Measurements from ENCODE around the gene PGBD1. TPM values are rescaled to one million over a fixed set of nuclear protein-coding genes. Genes with fewer than 3 reads are reported as not detected.

Gene PGBD1
- total and polyA plus RNA-seq, 10 donors, result 1.6 to 7.8 (median 3.4) TPM

GRCh38 chr6:28254121-28254519, 27.3 kb upstream of the PGBD1 start:
- Histone ChIP-seq H3K4me3 (peak overlapping the region in 1 of 8 donors; percentile 18), H3K36me3 (peaks cover 0 to 7% (median 0%) of the 10 kb centered on the region in 6 donors), H3K27me3 (replicated peaks in 1 of 7) (peaks cover 0 to 8% (median 0%) of the 10 kb centered on the region in 7 donors), H3K27ac (peak overlapping the region in 5 of 8 donors; percentile 1 to 82 (median 78)), H3K4me1 (peaks cover 7 to 47% (median 31%) of the 10 kb centered on the region in 6 donors), H3K9me3 (peaks cover 0 to 5% (median under 1%) of the 10 kb centered on the region in 8 donors)
- 78 to 96% (median 88%) methylated on average over 1 of the region's 1 CpG for WGBS, 5 donors
- no peak for TF ChIP-seq CTCF (IDR thresholded peaks at IDR 0.05 in 8 of 11, conservative IDR thresholded peaks at IDR 0.05 in 3 of 11)
- TF ChIP-seq POLR2AphosphoS5 (IDR thresholded peaks at IDR 0.05), result peak in 1 of 3 donors; percentile 6
- no peak for TF ChIP-seq POLR2A (IDR thresholded peaks at IDR 0.05)
- intact Hi-C loops (cut with DNase I; ENCODE audit: low total_unique reads), result no loop called here
- no peak for DNase-seq

- H3K36me3 ChIP-seq, result no peaks in the 10 kb centered on the region
- intact Hi-C loops (cut with DNase I; ENCODE audit: low total_unique reads), result no loop called here
- no peak overlapping the region for H3K27ac ChIP-seq
- DNase-seq, result no peak
- TF ChIP-seq POLR2AphosphoS5 (IDR thresholded peaks at IDR 0.05), result no peak
- TF ChIP-seq CTCF (IDR thresholded peaks at IDR 0.05 in 8 of 11, conservative IDR thresholded peaks at IDR 0.05 in 3 of 11), result no peak
- TF ChIP-seq POLR2A (IDR thresholded peaks at IDR 0.05), result no peak
- peaks cover 0 to 27% (median 19%) of the 10 kb centered on the region in 8 donors for H3K9me3 ChIP-seq
- H3K4me1 ChIP-seq, result peaks cover 0 to 24% (median 9%) of the 10 kb centered on the region in 6 donors
- H3K4me3 ChIP-seq, result no peak overlapping the region
- H3K27me3 ChIP-seq (replicated peaks in 1 of 7), result peaks cover 0 to 14% (median 0%) of the 10 kb centered on the region in 7 donors
- WGBS, 5 donors, result 0% methylated on average over 1 of the region's 1 CpG; no CpG with 5 or more reads in 2 of the 5 donors
Observed at GRCh38 chr6:28257042-28257441, 24.3 kb upstream of the PGBD1 start.

GRCh38 chr6:28258877-28259777, 22.2 kb upstream of the PGBD1 start, which contains the start of gene NKAPL:
Gene NKAPL, plus strand, starts transcription at chr6:28259297. Its CDS starts 75 bp downstream, at chr6:28259372.
- WGBS, 5 donors, result 40 to 61% (median 43%) methylated on average over 41 to 58 of the region's 58 CpGs
- intact Hi-C loops (cut with DNase I; ENCODE audit: low total_unique reads), result no loop called here
- Histone ChIP-seq H3K27me3 (replicated peaks in 1 of 7) (peaks cover 0 to 14% (median 0%) of the 10 kb centered on the region in 7 donors), H3K4me1 (peaks cover 0 to 6% (median 2%) of the 10 kb centered on the region in 6 donors), H3K4me3 (peak within 1 kb of the TSS; percentile 2 to 67 (median 24)), H3K27ac (peak within 1 kb of the TSS in 2 of 8 donors; percentile 54 to 60), H3K9me3 (peaks cover 0 to 27% (median 19%) of the 10 kb centered on the region in 8 donors), H3K36me3 (no peaks in the 10 kb centered on the region)
- DNase-seq, result peak; percentile 89
- no peak for TF ChIP-seq CTCF (IDR thresholded peaks at IDR 0.05 in 8 of 11, conservative IDR thresholded peaks at IDR 0.05 in 3 of 11)
- peak; percentile 75 to 82 (median 78) for TF ChIP-seq POLR2AphosphoS5 (IDR thresholded peaks at IDR 0.05)

- Histone ChIP-seq H3K27me3 (replicated peaks in 1 of 7) (peaks cover 0 to 8% (median 0%) of the 10 kb centered on the region in 7 donors), H3K36me3 (no peaks in the 10 kb centered on the region), H3K4me3 (no peak overlapping the region), H3K9me3 (peaks cover 0 to 26% (median 19%) of the 10 kb centered on the region in 8 donors), H3K4me1 (peaks cover 11 to 31% (median 25%) of the 10 kb centered on the region in 6 donors), H3K27ac (no peak overlapping the region)
- intact Hi-C loops (cut with DNase I; ENCODE audit: low total_unique reads), result no loop called here
- 55 to 83% (median 73%) methylated on average over 2 of the region's 2 CpGs for WGBS, 5 donors
- TF ChIP-seq CTCF (IDR thresholded peaks at IDR 0.05 in 8 of 11, conservative IDR thresholded peaks at IDR 0.05 in 3 of 11) (no peak), POLR2AphosphoS5 (IDR thresholded peaks at IDR 0.05) (no peak), POLR2A (IDR thresholded peaks at IDR 0.05) (no peak)
- no peak for DNase-seq
Observed at GRCh38 chr6:28263922-28264321, 17.4 kb upstream of the PGBD1 start.
